AG10803 (cell line): ENCODE results near the gene HIPK1.

Experiments used
- DNase-seq: peaks from one replicate; pipeline ENCODE4 v3.0.0; 2010; ENCODE audit warnings: low read depth
- H3K4me3 ChIP-seq: 2 replicates; pipeline ENCODE4 v1.5.1; 2011; ENCODE audit warnings: mild to moderate bottlenecking, low read length, control low read depth
- CTCF ChIP-seq: conservative IDR thresholded peaks from 2 replicates; pipeline ENCODE4 v1.5.1; 2011; ENCODE audit warnings: mild to moderate bottlenecking, low read length, control low read depth, inconsistent platforms

Gene HIPK1

GRCh38 chr1:113935970-113936369 lies 6.8 kb downstream of the HIPK1 start:
- TF ChIP-seq CTCF, result no peak
- DNase-seq, result no peak
- no peak overlapping the region for H3K4me3 ChIP-seq

GRCh38 chr1:113937146-113937545 lies 8.0 kb downstream of the HIPK1 start:
- no peak for TF ChIP-seq CTCF
- no peak overlapping the region for H3K4me3 ChIP-seq
- DNase-seq, result no peak

- no peak for DNase-seq
- no peak for TF ChIP-seq CTCF
- no peak overlapping the region for H3K4me3 ChIP-seq
These were observed 9.1 kb downstream of the HIPK1 start for GRCh38 chr1:113938192-113938591.

GRCh38 chr1:113940365-113941244 lies 11.5 kb downstream of the HIPK1 start:
- H3K4me3 ChIP-seq, result no peak overlapping the region
- DNase-seq, result no peak
- no peak for TF ChIP-seq CTCF

GRCh38 chr1:113941245-113941559 lies 12.1 kb downstream of the HIPK1 start:
- TF ChIP-seq CTCF, result no peak
- no peak for DNase-seq
- H3K4me3 ChIP-seq, result no peak overlapping the region

GRCh38 chr1:113942527-113942926 lies 13.4 kb downstream of the HIPK1 start:
- DNase-seq, result no peak
- TF ChIP-seq CTCF, result no peak
- H3K4me3 ChIP-seq, result no peak overlapping the region

- no peak overlapping the region for H3K4me3 ChIP-seq
- peak; percentile 81 for DNase-seq
- TF ChIP-seq CTCF, result 0 out of 2 replicates have a peak, but pooled peaks have one; percentile 9
These were observed 14.1 kb downstream of the HIPK1 start for GRCh38 chr1:113943028-113943811.
